OCI-LY1 (cell line): ENCODE measurements around the gene IFTAP.

Experiments used
- EZH2 ChIP-seq: fragments of 200-600 bp; sonication (generic), shearing (Covaris generic); IDR thresholded peaks from 2 replicates; pipeline ENCODE4 v1.8.0; 2017; ENCODE audit warnings: borderline replicate concordance, mixed run types, mild to moderate bottlenecking, antibody characterized with exemption, low read length, moderate library complexity, mixed read lengths
- TF ChIP-seq, protein P1 (sequence below): fragments of 200-600 bp; sonication (generic), shearing (Covaris generic); IDR thresholded peaks from 2 replicates; pipeline ENCODE4 v1.5.1; 2017; ENCODE audit warnings: mild to moderate bottlenecking, antibody characterized with exemption, low read length, moderate library complexity, mixed read lengths

DNA sequence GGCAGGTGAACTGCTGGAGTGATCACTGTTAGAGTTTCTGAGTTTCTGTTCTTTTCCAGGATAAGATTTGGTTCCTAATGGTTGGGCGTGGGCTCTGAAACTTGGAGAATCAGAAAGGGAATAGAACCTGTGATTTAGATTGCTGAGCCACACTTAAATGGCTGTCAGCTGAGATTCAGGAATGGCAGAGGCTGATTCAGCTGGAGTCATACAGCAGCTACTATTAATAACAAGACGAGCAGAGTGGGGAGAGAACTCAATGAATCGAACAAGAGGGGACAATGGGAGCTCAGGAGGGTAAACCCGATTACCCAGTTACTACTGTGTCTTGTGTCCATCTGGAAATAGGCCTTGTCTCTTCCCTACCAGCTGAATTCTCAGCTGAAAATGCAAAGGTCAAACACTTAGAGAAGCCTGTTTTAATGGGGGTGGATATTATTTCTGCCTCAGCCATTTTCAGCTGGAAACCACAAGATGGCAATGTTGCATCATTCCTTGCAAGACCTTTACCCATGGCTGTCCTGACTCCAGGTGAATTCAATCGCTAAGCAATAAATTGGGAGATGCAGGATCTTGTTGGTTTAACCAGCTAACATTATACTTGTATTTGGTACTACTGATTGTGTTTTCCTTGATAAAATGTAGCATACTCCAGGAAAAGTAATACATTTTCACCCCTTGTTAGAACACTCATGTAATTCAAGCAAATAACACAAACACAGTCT, 108.2 kb downstream of the IFTAP start:
- TF ChIP-seq, protein P1, sequence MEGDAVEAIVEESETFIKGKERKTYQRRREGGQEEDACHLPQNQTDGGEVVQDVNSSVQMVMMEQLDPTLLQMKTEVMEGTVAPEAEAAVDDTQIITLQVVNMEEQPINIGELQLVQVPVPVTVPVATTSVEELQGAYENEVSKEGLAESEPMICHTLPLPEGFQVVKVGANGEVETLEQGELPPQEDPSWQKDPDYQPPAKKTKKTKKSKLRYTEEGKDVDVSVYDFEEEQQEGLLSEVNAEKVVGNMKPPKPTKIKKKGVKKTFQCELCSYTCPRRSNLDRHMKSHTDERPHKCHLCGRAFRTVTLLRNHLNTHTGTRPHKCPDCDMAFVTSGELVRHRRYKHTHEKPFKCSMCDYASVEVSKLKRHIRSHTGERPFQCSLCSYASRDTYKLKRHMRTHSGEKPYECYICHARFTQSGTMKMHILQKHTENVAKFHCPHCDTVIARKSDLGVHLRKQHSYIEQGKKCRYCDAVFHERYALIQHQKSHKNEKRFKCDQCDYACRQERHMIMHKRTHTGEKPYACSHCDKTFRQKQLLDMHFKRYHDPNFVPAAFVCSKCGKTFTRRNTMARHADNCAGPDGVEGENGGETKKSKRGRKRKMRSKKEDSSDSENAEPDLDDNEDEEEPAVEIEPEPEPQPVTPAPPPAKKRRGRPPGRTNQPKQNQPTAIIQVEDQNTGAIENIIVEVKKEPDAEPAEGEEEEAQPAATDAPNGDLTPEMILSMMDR: peak; percentile 82
- TF ChIP-seq EZH2: no peak
